HG03159 (cell line): ENCODE data around the gene POLA2.
"Not testable (repeated sequence)": the region's sequence is repeated elsewhere in the genome, so short reads cannot be mapped to it uniquely, and the experiment has no call there.

Source experiments
- ATAC-seq: cut with Tn5 transposase; IDR thresholded peaks from one replicate; pipeline ENCODE4 v1.9.1; 2021; ENCODE audit warnings: mild to moderate bottlenecking, moderate library complexity; ENCODE audit not compliant: unreplicated experiment

POLA2 gene, protein sequence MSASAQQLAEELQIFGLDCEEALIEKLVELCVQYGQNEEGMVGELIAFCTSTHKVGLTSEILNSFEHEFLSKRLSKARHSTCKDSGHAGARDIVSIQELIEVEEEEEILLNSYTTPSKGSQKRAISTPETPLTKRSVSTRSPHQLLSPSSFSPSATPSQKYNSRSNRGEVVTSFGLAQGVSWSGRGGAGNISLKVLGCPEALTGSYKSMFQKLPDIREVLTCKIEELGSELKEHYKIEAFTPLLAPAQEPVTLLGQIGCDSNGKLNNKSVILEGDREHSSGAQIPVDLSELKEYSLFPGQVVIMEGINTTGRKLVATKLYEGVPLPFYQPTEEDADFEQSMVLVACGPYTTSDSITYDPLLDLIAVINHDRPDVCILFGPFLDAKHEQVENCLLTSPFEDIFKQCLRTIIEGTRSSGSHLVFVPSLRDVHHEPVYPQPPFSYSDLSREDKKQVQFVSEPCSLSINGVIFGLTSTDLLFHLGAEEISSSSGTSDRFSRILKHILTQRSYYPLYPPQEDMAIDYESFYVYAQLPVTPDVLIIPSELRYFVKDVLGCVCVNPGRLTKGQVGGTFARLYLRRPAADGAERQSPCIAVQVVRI

DNA sequence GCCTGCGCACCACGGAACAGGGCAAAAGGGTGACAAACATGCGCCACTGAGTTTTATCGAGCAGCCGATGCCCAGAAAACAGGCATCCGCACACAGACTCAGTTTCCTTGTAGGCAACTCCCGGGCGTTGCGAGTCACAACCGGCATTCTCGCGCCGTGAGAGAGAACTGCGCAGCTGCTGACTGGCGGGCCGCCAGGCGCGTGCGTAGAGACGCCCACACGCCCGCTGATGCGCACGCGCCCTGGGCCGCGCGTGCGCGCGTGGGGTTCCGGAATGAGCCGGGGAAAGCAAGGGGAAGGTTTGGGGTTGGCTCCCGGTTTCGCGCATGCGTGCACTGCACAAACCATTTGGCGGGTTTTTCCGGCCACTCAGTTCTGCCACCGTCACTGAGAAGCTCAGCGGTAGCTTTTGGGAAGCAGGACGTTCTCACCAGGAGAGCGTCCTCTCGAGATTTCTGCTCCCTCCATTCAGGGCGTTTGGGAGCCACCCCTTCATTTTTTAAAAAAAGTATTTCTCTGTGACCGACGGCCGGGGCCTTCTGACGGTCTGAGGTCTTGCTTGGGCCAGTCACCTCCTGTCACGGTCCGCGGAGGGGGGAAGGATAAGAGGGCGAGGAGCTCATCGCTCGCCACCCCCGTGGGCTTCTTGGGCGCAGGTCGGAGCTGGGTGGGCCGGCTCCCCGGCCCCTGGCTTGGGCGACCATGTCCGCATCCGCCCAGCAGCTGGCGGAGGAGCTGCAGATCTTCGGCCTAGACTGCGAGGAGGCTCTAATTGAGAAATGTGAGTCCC, at the start of gene POLA2:
TSS of gene POLA2 (plus strand) at position 372 of the 790 bp plus-strand sequence. CDS start at position 703, 331 bp downstream.
- ATAC-seq: peak; percentile 75

DNA sequence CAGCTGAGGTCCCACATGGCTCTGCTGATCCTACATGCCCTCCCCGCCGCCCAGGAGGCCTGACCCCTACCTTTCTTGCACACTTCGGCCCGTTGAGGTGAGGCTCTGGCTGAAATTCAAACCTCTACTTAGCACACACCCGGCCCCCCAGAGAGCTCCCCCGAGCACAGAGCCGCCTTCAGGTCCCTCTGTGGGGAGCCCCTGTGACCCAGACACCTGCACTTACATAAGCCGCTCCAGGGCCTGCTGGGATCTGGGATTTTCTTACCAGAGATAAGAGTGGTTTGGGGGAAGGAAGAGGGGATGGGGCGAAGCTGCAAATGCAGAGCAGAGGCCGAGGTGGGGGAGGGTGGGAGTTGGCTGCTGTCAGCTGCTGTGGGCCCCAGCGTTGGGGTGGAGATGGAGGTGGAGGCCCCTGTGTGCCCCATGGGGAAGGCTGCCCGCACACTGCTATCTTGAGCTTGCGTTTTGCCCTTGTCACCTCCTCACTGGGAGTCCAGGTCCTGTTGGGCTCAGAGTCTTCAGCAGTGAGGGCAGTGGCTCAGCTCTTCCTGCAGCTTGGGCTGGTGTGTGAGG, 49.4 kb upstream of the POLA2 start:
- ATAC-seq: no peak

DNA sequence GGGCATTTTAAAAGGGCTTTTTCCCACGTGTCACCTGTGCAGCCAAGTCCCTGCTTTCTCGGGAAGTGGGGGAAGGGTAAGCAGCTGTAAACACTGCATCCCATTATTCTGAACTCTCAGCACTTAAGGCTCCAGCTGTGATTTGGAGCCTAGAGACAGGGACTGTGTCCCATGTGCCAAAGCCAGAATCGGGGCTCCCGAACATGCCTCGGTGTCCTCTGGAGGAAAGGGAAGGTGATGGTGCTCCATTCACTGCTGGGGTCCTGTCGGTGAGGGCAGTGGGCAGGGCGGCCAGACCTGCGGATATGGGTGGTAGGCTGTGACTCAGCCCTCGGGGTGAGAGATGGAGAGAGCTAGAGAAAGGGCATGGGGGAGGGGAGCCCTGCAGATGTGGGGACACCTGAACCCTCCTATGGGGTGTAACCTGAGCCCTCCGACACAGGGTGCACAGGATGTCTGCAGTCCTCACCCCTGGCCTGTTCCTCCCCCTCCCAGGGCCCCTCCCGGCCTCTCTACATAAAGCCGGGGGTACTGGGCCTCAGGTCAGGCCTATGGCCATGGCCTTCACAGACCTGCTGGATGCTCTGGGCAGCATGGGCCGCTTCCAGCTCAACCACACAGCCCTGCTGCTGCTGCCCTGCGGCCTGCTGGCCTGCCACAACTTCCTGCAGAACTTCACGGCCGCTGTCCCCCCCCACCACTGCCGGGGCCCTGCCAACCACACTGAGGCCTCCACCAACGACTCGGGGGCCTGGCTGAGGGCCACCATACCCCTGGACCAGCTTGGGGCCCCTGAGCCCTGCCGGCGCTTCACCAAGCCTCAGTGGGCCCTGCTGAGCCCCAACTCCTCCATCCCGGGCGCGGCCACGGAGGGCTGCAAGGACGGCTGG, 48.2 kb upstream of the POLA2 start:
- ATAC-seq: no peak

DNA sequence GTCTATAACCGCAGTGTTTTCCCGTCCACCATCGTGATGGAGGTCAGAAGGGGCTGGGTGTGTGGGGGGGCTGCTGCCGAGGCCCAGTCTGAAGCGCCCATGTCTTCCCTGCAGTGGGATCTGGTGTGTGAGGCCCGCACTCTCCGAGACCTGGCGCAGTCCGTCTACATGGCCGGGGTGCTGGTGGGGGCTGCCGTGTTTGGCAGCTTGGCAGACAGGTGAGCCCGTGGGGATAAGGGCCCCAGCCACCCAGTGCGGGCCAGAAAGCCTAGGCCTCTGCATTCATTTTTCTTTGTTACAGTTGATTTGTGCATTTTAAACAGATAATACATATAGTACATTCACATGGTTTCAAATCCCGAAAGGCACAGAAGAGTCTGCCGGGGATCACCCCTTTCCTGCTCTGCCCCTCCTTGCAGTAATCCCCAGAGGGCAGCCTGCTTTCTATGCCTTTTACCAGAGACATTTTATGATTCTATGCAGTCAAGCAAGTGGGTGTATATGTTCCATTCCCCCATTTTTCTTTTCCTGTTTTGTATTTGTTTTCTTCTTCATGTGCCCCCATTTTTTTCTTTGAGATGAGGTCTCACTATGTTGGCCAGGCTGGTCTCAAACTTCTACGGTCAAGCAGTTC, 47.4 kb upstream of the POLA2 start:
- no peak for ATAC-seq

DNA sequence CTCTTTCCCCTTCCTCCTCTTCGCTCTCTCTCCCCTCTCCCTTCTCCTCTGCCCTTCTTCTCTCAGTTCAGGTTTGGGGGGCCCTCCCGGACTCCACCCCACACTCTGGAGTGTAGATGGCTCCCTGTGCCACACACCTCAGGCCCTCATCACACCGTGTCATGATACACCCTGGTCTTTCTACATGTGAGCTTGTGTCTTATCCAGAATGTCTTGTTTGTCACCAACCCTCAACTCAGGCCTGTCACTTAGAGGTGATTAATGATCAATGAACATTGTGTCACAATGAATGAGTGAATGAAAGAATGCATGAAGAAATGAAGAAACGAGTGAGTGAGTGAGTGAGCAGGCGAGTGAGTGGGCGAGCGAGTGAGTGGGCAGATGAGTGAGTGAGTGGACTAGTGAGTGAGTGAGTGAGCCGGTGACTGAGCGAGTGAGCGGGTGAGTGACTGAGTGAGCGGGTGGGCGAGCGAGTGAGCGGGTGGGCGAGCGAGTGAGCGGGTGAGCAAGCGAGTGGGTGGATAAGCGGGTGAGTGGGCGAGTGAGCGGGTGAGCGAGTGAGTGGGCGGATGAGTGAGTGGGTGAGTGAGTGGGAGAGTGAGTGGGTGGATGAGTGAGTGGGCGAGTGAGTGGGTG, 46.2 kb upstream of the POLA2 start:
- no peak for ATAC-seq

DNA sequence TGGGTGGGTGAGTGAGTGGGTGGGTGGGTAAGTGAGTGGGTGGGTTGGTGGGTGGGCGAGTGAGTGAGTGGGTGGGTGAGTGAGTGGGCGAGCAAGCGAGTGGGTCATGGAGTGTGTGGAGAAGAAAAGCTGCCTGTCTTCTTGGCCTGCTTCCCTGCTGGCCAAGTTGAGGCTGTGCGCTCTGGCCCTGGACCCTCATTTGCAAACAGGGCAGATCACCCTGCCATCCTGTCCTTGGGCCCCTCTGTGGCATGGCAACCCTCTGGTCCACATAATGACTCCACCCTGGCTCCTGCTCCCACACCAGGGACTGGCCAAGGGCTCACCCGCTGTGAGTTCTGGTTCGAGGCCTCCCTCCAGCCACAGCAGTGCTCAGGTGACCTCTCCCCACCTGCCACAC, 44.9 kb upstream of the POLA2 start:
- ATAC-seq: no peak

DNA sequence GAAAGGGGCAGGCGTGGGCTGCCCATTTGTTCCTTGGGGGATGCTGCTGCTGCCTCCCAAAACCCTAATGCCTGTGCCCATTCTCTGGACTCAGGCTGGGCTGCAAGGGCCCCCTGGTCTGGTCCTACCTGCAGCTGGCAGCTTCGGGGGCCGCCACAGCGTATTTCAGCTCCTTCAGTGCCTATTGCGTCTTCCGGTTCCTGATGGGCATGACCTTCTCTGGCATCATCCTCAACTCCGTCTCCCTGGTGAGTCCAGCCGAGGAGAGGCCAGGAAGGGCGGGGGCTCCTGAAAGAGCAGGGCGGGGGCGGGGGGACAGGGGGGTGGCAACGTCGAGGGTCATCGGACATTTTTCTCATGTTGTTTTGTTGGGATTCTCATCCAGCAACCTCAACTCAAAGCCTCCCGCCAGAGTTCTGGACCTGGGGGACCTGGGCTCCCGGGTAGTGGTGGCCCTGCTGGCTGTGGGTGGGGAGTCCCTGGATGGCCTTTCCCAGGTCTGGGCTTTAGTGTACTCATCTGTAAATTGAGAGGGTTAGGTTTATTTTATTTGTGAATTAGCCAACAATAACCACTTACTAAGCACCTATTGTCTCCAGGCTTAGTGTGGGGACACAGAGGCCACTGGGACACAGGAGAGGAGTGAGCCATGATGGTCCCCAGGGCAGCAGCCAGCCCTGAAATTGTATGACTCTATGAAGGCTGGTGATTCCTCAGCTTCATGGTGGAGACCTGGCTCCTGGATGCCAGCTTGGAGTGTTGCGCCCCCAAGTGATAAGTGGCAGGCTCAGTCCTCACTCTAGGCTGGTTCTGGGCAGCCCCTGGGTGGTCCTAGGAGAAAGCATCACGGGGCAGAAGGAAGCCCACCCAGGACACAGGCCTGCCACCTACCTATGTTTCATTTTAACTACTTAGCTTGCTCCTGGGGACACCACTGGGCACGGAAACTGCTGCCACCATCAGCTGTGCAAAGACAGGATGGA, 44.0 kb upstream of the POLA2 start:
- ATAC-seq: no peak

DNA sequence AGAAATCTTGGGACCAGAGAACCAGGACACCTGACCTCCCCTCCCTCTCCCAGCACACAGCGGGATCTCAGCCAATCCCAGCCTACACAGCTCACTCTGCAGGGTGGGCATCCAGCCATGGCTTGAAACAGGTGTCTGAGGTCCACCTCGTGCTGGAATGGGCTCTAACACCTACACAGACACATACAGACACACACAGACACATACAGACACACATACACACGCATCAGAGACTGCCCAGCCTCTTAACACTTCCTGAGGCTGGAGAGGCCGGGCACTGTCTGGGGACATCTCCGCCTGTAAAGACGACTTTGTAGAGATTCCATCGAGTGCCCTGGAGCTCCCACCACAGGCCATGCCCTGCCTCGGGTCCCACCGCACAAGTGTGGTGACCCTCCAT, 43.3 kb upstream of the POLA2 start:
- ATAC-seq: no peak

DNA sequence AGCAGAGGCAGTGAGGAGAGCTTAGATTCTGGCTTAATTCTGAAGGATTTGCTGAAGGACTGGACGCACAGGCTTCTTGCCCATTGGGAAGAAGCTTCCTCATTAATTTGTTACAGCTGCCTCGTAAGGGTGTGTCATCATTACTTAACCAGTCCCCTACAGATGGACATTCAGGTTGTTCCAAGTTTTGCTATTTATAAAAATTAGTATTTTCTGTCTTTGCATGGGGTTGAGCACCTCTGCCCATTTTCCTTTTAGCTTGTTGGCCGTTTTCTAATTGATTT, 41.9 kb upstream of the POLA2 start:
- no peak for ATAC-seq

DNA sequence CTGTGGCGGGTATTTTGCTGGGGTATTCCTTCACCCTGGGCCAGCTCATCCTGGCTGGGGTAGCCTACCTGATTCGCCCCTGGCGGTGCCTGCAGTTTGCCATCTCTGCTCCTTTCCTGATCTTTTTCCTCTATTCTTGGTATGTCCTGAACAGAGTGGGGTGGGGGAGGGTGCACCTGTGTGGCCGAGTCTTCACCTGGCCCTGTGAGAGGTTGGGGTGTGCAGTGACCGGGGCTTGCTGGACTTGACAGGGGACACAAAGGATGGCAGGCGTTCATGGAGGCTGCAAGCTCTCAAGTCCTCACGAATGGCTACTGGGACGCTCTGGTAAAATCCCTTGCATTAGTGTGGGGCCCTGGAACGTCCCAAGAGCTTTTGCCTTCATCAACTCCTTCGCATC, 40.7 kb upstream of the POLA2 start:
- ATAC-seq: no peak

DNA sequence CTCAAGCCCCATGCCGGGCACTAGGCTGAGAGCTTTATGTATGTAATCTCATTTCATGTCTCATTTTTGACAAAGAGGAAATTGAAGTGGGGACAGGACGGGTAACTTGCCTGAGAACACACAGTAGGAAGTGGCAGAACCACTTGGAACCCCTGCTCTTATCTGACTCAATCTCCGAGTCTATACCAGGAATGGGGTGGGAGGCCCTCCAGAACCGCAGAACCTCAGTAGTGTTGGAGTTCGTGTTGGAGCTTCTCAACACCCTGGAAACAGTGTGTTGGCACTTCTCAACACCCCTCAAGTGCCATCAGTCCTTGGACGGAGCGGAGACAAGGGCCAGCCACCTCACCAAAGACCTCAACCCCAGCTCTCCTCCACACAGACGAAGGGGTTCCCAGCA, 38.8 kb upstream of the POLA2 start:
- ATAC-seq: no peak

DNA sequence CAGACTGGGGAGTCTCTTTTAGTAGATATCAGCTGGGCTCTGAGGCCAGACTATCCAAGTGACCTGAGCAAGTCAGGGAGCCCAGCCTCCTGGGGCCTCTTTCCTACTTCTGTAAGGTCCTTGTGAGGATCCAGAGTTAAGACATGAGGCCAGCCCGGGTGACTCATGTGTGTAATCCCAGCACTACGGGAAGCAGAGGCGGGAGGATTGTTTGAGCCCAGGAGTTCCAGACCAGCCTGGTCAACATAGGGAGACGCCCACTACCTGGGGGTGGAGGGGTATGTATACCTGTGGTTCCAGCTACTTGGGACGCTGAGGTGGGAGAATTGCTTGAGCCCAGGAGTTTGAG, 36.9 kb upstream of the POLA2 start:
- no peak for ATAC-seq

DNA sequence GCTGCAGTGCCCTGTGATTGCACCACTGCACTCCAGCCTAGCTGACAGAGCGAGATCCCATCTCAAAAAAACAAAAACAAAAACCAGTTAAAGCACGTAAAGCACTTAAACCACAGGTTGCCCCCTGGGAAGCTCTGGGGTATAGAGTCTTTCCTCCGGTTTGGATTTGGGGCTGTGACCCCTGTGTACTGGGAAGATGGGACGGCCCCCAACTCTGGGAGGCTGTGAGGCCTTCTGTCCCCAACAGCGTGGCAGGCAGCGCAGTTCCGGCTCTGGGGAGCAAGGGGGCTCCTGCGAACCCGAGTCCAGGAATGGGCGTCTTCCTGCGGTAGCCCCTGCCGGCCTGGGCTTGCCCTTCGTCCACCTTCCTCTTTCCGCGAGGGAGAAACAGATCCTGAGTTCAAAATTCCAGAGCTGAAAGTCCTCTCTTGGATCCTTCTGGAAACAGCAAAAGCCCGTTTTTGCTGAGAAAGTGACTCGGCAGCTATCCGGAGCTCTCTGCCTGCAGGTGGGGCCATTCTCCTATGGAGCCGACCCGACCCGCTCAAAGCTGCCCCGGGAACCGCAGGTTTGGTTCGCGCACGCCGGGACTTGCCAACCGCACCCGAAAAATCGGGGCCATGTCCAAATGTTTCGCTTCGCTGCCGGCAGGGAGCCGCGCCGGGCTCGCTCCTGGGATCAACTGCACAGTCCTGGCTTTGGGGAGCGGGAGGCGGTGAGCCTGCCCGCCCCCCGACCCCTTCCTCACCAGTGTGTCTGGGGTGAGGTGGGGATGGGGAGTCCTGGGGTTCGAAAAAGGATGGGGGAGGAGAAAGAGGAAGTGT, 36.3 kb upstream of the POLA2 start:
- no peak for ATAC-seq

DNA sequence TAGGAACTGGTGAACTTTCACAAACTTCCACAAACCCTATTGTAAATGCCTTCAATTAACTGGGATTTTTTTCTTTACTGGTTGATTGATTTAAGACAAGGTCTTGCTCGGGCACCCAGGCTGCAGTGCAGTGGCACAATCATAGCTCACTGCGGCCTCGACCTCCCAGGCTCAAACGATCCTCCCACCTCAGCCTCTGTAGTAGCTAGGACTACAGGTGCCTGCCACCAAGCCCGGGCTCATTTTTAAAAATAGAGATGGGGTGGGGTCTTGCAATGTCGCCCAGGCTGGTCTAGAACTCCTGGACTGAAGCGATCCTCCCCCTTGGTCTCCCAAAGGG, 35.7 kb upstream of the POLA2 start:
- no peak for ATAC-seq

DNA sequence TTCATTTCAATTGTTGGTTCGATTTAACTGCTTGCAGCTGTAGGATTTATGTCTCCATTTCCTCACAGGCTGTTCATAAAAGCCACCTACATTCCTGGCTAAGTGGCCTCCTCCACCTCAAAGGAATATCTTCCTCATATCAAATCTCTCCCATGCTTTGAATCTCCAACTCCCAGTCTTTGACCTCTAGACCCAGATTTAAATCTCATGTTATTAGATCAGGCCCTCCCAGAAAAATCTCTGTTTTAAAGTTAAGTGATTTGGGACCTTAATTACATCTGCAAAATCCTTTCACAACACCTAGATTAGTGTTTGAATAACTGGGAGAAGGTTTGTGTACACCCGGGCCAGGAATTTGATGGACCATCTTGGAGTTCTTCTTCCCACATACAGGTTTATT, 33.9 kb upstream of the POLA2 start:
- ATAC-seq: no peak

DNA sequence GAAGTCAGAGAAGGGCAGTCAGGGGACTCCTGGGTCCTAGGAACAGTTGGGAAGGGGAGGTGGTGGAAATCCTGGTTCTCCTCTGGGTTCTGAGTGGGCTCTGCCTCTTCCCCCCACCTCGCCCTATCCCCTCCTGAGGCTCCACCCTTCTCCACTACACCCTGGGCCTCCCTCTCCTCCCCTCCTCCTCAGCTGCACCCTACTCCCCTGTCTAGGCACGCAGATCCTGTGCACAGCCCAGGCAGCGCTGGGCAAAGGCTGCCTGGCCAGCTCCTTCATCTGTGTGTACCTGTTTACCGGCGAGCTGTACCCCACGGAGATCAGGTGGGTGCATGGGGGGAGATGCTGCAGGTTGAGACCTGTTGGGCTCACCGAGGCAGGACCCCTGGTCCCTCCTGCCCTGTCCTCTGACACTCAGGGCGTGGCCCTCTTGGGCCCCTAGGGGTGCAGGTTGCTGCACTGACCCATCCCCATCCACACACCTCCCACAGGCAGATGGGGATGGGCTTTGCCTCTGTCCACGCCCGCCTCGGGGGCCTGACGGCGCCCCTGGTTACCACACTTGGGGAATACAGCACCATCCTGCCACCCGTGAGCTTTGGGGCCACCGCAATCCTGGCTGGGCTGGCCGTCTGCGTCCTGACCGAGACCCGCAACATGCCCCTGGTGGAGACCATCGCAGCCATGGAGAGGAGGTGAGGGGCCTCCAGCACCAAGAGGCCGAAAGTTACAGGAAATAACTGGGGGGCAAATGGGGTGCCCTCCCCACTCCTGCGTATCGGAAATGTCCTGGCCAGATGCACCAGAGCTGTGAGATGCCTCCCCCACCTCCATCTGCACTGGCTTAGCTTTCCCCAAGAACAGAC, 25.3 kb upstream of the POLA2 start:
- no peak for ATAC-seq

DNA sequence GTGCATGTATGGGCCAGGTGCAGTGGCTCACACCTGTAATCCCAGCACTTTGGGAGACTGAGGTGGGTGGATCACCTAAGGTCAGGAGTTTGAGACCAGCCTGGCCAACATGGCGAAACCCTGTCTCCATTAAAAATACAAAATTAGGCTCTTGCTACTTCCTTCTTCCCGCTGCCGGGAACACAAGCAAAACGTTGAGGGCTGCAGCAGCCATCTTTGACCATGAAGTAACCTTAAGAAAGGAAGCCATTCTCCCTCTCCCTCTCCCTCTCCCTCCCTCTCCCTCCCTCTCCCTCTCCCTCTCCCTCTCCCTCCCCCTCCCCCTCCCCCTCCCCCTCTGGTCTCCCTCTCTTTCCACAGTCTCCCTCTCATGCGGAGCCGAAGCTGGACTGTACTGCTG, 23.5 kb upstream of the POLA2 start:
- ATAC-seq: not testable (repeated sequence)
